HEK293 (cell line): ENCODE measurements around the gene RNU6-7.
A peak's percentile ranks its signal among the peaks of the same experiment; 100 is the strongest.

Experiments
- HIC1 ChIP-seq: fragments of 450-650 bp; formaldehyde crosslinking; IDR thresholded peaks from 2 replicates; pipeline ENCODE4 v1.5.1; 2016; ENCODE audit warnings: missing biosample characterization, missing genetic modification characterization
- HOXA7 ChIP-seq: sonication (generic); formaldehyde crosslinking; IDR thresholded peaks from 2 replicates; pipeline ENCODE4 v1.8.1; 2022; ENCODE audit warnings: missing genetic modification reagents, borderline replicate concordance
- HOXC10 ChIP-seq: sonication (generic); formaldehyde crosslinking; IDR thresholded peaks from 2 replicates; pipeline ENCODE4 v1.8.1; 2023; ENCODE audit warnings: mild to moderate bottlenecking, missing genetic modification reagents
- RBAK ChIP-seq: fragments of 450-650 bp; formaldehyde crosslinking; IDR thresholded peaks from 2 replicates; pipeline ENCODE4 v1.5.1; 2016; ENCODE audit warnings: missing biosample characterization, missing genetic modification characterization
- REPIN1 ChIP-seq: fragments of 450-650 bp; formaldehyde crosslinking; IDR thresholded peaks from 2 replicates; pipeline ENCODE4 v1.5.1; 2017; ENCODE audit warnings: missing biosample characterization, missing genetic modification characterization, low read depth
- SCRT2 ChIP-seq: fragments of 450-650 bp; formaldehyde crosslinking; IDR thresholded peaks from 2 replicates; pipeline ENCODE4 v1.5.1; 2016; ENCODE audit warnings: missing biosample characterization, missing genetic modification characterization
- ZNF138 ChIP-seq: fragments of 450-650 bp; formaldehyde crosslinking; IDR thresholded peaks from 2 replicates; pipeline ENCODE4 v1.5.1; 2016; ENCODE audit warnings: missing biosample characterization, missing genetic modification characterization, borderline replicate concordance
- ZNF19 ChIP-seq: fragments of 450-650 bp; formaldehyde crosslinking; IDR thresholded peaks from 2 replicates; pipeline ENCODE4; 2016; ENCODE audit warnings: missing biosample characterization, missing genetic modification characterization, low read depth
- ZNF248 ChIP-seq: fragments of 450-650 bp; formaldehyde crosslinking; IDR thresholded peaks from 2 replicates; pipeline ENCODE4 v1.5.1; 2017; ENCODE audit warnings: missing biosample characterization, missing genetic modification characterization
- ZNF280C ChIP-seq: fragments of 450-650 bp; formaldehyde crosslinking; IDR thresholded peaks from 2 replicates; pipeline ENCODE4 v1.5.1; 2016; ENCODE audit warnings: missing biosample characterization, missing genetic modification characterization
- ZNF311 ChIP-seq: fragments of 450-650 bp; formaldehyde crosslinking; IDR thresholded peaks from 2 replicates; pipeline ENCODE4 v1.5.1; 2017; ENCODE audit warnings: missing biosample characterization, missing genetic modification characterization, borderline replicate concordance
- ZNF354C ChIP-seq: fragments of 450-650 bp; formaldehyde crosslinking; IDR thresholded peaks from 2 replicates; pipeline ENCODE4 v1.5.1; 2016; ENCODE audit warnings: missing biosample characterization, missing genetic modification characterization, low read depth, borderline replicate concordance
- ZNF366 ChIP-seq: fragments of 450-650 bp; formaldehyde crosslinking; conservative IDR thresholded peaks from 2 replicates; pipeline ENCODE4 v1.5.1; 2016; ENCODE audit warnings: missing biosample characterization, missing genetic modification characterization
- ZNF37A ChIP-seq: fragments of 450-650 bp; IDR thresholded peaks from 2 replicates; pipeline ENCODE4 v1.5.1; 2018; ENCODE audit warnings: missing biosample characterization, missing genetic modification characterization
- ZNF423 ChIP-seq: fragments of 450-650 bp; formaldehyde crosslinking; IDR thresholded peaks from 2 replicates; pipeline ENCODE4 v1.5.1; 2016; ENCODE audit warnings: missing biosample characterization, missing genetic modification characterization
- ZNF501 ChIP-seq: fragments of 450-650 bp; formaldehyde crosslinking; IDR thresholded peaks from 2 replicates; pipeline ENCODE4 v1.5.1; 2016; ENCODE audit warnings: missing biosample characterization, missing genetic modification characterization
- ZNF626 ChIP-seq: fragments of 450-650 bp; sonication (Bioruptor Pico); formaldehyde crosslinking; IDR thresholded peaks from 2 replicates; pipeline ENCODE4 v1.5.1; 2018; ENCODE audit warnings: missing biosample characterization, missing genetic modification characterization, inconsistent platforms
- ZNF785 ChIP-seq: fragments of 450-650 bp; formaldehyde crosslinking; IDR thresholded peaks from 2 replicates; pipeline ENCODE4 v1.5.1; 2016; ENCODE audit warnings: missing biosample characterization, missing genetic modification characterization
- ZSCAN30 ChIP-seq: fragments of 450-650 bp; IDR thresholded peaks from 2 replicates; pipeline ENCODE4 v1.5.1; 2018; ENCODE audit warnings: missing biosample characterization, mild to moderate bottlenecking, missing genetic modification characterization, moderate library complexity
- ZXDB ChIP-seq: fragments of 450-650 bp; formaldehyde crosslinking; IDR thresholded peaks from 2 replicates; pipeline ENCODE4 v1.5.1; 2016; ENCODE audit warnings: missing biosample characterization, missing genetic modification characterization
- TF ChIP-seq, protein P1 (sequence below): sonication (generic); formaldehyde crosslinking; IDR thresholded peaks from 2 replicates; pipeline ENCODE4 v1.8.1; 2022; ENCODE audit warnings: mild to moderate bottlenecking, moderate library complexity, missing genetic modification reagents
- TF ChIP-seq, protein P2 (sequence below): fragments of 450-650 bp; formaldehyde crosslinking; IDR thresholded peaks from 2 replicates; pipeline ENCODE4 v1.5.1; 2016; ENCODE audit warnings: missing biosample characterization, missing genetic modification characterization
- TF ChIP-seq, protein P3 (sequence below): IDR thresholded peaks from 2 replicates; pipeline ENCODE4 v1.6.1; 2011; ENCODE audit warnings: mild to moderate bottlenecking, low read depth, low read length, borderline replicate concordance
- TF ChIP-seq, protein P4 (sequence below): fragments of 450-650 bp; formaldehyde crosslinking; IDR thresholded peaks from 2 replicates; pipeline ENCODE4 v1.5.1; 2016; ENCODE audit warnings: missing biosample characterization, missing genetic modification characterization

Gene RNU6-7

GRCh38 chr14:32202998-32203882 is 1.4 kb downstream of the RNU6-7 start, which contains the start of gene RNU6-8 (continued):
- TF ChIP-seq ZNF785 (tag by site-specific recombination) (no peak), REPIN1 (tag by site-specific recombination) (0 out of 2 replicates have a peak, but pooled peaks have one; percentile 58), ZNF138 (tag by site-specific recombination) (no peak), ZNF366 (tag by site-specific recombination) (peak; percentile 84; the same call in 1 of the 2 replicates), SCRT2 (peak; percentile 97), ZNF19 (tag by site-specific recombination) (no peak), HOXA7 (CRISPR knock-in tag) (no peak), ZNF423 (tag by site-specific recombination) (no peak), ZXDB (tag by site-specific recombination) (peak; percentile 95), ZNF248 (tag by site-specific recombination) (no peak), ZSCAN30 (tag by site-specific recombination) (peak; percentile 28; the same call in 1 of the 2 replicates), ZNF37A (no peak), HOXC10 (CRISPR knock-in tag) (no peak), ZNF280C (tag by site-specific recombination) (no peak), ZNF311 (tag by site-specific recombination) (no peak), ZNF626 (tag by site-specific recombination) (no peak), ZNF501 (tag by site-specific recombination) (no peak), ZNF354C (tag by site-specific recombination) (no peak), RBAK (tag by site-specific recombination) (no peak), HIC1 (tag by site-specific recombination) (no peak)
- TF ChIP-seq, protein P1, sequence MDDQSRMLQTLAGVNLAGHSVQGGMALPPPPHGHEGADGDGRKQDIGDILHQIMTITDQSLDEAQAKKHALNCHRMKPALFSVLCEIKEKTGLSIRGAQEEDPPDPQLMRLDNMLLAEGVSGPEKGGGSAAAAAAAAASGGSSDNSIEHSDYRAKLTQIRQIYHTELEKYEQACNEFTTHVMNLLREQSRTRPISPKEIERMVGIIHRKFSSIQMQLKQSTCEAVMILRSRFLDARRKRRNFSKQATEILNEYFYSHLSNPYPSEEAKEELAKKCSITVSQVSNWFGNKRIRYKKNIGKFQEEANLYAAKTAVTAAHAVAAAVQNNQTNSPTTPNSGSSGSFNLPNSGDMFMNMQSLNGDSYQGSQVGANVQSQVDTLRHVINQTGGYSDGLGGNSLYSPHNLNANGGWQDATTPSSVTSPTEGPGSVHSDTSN (CRISPR knock-in tag): no peak
- TF ChIP-seq, protein P2, sequence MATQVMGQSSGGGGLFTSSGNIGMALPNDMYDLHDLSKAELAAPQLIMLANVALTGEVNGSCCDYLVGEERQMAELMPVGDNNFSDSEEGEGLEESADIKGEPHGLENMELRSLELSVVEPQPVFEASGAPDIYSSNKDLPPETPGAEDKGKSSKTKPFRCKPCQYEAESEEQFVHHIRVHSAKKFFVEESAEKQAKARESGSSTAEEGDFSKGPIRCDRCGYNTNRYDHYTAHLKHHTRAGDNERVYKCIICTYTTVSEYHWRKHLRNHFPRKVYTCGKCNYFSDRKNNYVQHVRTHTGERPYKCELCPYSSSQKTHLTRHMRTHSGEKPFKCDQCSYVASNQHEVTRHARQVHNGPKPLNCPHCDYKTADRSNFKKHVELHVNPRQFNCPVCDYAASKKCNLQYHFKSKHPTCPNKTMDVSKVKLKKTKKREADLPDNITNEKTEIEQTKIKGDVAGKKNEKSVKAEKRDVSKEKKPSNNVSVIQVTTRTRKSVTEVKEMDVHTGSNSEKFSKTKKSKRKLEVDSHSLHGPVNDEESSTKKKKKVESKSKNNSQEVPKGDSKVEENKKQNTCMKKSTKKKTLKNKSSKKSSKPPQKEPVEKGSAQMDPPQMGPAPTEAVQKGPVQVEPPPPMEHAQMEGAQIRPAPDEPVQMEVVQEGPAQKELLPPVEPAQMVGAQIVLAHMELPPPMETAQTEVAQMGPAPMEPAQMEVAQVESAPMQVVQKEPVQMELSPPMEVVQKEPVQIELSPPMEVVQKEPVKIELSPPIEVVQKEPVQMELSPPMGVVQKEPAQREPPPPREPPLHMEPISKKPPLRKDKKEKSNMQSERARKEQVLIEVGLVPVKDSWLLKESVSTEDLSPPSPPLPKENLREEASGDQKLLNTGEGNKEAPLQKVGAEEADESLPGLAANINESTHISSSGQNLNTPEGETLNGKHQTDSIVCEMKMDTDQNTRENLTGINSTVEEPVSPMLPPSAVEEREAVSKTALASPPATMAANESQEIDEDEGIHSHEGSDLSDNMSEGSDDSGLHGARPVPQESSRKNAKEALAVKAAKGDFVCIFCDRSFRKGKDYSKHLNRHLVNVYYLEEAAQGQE (tag by site-specific recombination): 0 out of 2 replicates have a peak, but pooled peaks have one; percentile 31
- TF ChIP-seq, protein P3, sequence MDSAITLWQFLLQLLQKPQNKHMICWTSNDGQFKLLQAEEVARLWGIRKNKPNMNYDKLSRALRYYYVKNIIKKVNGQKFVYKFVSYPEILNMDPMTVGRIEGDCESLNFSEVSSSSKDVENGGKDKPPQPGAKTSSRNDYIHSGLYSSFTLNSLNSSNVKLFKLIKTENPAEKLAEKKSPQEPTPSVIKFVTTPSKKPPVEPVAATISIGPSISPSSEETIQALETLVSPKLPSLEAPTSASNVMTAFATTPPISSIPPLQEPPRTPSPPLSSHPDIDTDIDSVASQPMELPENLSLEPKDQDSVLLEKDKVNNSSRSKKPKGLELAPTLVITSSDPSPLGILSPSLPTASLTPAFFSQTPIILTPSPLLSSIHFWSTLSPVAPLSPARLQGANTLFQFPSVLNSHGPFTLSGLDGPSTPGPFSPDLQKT: no peak
- TF ChIP-seq, protein P4, sequence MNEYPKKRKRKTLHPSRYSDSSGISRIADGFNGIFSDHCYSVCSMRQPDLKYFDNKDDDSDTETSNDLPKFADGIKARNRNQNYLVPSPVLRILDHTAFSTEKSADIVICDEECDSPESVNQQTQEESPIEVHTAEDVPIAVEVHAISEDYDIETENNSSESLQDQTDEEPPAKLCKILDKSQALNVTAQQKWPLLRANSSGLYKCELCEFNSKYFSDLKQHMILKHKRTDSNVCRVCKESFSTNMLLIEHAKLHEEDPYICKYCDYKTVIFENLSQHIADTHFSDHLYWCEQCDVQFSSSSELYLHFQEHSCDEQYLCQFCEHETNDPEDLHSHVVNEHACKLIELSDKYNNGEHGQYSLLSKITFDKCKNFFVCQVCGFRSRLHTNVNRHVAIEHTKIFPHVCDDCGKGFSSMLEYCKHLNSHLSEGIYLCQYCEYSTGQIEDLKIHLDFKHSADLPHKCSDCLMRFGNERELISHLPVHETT (tag by site-specific recombination): peak; percentile 81
